ENCODE results near the gene PACS2.

DNA sequence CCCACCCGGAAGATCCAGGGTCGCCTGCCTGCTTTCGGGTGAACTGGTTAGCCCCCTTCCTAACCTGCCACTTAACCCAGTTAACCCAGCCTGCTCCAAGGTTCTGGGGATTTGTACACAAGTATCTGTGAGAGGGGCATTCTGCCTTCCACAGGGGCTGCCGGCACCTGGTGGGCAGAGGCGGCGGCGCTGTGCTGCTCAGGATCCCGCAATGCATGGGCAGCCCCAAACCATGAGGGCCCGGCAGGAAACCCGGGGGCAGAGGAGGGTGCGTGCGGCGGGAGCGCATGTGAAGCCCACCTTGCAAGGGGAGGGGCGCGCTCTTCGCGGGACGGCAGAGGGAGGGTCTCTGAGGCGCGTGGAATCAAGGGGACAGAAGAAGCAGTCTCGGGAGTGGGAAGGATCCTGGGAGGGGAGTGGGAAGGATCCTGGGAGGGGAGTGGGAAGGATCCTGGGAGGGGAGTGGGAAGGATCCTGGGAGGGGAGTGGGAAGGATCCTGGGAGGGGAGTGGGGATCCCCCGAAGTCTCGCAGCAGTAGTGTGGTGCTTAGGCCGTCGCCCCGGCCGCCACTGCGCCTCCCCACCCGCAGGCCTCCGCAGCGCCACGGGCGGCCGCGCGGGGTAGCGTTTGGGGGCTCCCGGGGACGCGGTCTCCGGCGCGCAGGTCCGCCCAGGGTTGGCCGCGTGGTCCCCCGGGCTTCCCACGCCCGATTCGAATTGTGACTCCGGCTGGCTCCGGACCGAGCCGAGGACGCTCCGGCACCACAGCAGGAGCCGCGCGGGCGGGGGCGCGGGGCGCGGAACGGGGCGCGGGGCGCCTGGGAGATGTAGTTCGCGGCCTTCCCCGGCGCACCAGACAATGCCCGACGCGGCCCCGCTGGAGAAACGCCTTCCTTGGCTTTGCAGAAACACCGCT, 100.2 kb downstream of the PACS2 start:
- TF ChIP-seq EZH2 (IDR thresholded peaks at IDR 0.05; ENCODE audit: insufficient read depth, poor library complexity, severe bottlenecking) (no peak), EZH2phosphoT487 (IDR thresholded peaks at IDR 0.05; ENCODE audit: insufficient read depth, low read depth) (no peak)

Measured in GM23248 (cell line).